Measurements from ENCODE around the gene AGL.
"Not testable (repeated sequence)": the region's sequence is repeated elsewhere in the genome, so short reads cannot be mapped to it uniquely, and the experiment has no call there.

The AGL gene

DNA sequence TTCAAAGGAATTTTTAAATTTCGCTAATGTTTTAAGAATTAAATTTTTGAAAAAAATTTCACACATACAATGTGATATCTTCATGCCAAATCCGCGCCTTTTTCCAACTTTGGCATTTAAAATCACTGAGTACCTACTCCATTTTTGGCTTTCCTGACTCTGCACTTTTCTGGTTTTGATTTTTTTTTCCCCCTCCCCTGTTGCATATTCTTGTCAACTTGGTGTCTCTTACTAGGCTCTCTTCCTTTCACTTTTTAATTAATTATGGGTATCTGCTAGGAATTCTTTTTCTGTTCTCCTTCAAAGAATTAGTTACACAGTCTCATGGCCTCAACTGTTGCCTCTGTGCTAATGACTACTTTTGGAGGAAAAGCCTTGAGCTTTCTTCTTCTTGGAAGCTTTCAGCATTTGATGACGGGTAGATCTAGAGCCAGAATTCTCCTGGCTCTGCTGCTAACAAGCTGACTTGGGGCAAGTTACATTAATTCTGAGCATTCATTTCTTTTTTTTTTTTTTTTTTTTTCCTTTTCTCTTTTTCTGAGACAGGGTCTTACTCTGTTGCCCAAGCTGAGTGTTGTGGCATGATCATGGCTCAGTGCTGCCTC is 1.8 kb downstream of the AGL start:
- no peak for DNase-seq (ENCODE audit: low read depth)

GRCh38 chr1:99852648-99853047 is 2.5 kb downstream of the AGL start:
- DNase-seq (ENCODE audit: low read depth) = no peak

- DNase-seq (ENCODE audit: low read depth) = no peak
Observed at GRCh38 chr1:99855914-99856450, 5.8 kb downstream of the AGL start.

DNA sequence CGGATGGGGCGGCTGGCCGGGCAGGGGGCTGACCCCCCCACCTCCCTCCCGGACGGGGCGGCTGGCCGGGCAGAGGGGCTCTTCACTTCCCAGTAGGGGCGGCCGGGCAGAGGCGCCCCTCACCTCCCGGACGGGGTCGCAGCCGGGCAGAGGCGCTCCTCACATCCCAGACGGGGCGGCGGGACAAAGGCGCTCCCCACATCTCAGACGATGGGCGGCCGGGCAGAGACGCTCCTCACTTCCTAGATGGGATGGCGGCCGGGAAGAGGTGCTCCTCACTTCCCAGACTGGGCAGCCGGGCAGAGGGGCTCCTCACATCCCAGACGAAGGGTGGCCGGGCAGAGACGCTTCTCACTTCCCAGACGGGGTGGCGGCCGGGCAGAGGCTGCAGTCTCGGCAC is 6.9 kb downstream of the AGL start:
- not testable (repeated sequence) for DNase-seq (ENCODE audit: low read depth)

DNA sequence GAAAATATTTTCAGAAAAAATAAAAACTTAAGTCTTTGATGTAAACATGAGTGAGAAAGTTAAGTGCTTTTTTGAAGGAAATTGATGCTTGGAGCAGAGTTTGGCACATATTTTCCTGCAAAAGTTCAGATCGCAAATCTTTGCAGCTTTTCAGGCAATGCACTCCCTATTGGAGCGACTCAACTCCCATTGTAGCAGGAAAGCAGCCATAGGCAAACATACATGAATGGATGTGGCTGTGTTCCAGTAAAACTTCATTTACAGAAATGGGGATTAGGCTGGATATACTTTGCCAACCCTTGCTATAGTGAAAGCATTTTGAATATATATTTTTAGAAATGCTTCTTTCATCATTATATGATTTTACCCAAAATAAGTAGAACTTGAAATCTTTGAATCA is 8.1 kb downstream of the AGL start:
- no peak for DNase-seq (ENCODE audit: low read depth)

DNA sequence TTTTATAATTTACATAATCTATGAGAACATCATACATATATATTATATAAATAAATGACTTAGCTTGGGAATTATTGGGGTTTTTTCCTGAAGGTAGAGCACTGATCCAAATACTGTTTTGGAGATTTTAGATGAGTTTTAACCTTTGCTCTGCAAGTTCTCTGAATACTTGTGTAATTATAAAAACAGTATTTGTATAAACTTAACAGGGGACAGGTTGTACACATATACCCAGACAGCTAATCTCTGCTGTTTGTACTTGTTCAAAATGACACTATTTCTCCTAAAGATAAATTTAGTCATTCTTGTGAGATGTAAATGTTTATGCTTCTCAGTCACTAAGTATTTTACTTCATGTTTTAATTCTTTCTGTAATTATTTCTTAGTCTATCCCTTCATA is 8.7 kb downstream of the AGL start:
- no peak for DNase-seq (ENCODE audit: low read depth)

GRCh38 chr1:99860703-99861102 is 10.5 kb downstream of the AGL start:
- DNase-seq (ENCODE audit: low read depth) = no peak

GRCh38 chr1:99867682-99868081 is 17.5 kb downstream of the AGL start:
- DNase-seq (ENCODE audit: low read depth) = no peak

GRCh38 chr1:99869304-99869703 is 19.1 kb downstream of the AGL start:
- DNase-seq (ENCODE audit: low read depth) = peak; percentile 60

DNA sequence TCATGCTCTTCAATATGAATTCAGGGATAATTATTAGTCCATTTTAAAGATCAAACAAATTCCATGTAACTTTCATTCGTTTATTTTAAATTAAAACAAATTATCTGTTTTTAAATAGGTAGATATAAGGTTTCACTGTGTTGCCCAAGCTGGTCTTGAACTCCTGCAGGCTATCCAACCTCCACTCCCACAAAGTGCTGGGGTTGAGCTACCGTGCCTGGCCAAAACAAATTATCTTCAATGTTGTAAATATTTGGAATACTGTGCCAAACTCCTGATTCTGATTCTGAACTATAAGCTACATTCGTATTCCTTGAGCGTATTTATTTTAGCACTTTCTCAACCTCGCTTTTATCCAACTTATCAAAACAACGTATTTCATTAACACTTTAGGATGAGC is 19.6 kb downstream of the AGL start:
- DNase-seq (ENCODE audit: low read depth) = no peak

DNA sequence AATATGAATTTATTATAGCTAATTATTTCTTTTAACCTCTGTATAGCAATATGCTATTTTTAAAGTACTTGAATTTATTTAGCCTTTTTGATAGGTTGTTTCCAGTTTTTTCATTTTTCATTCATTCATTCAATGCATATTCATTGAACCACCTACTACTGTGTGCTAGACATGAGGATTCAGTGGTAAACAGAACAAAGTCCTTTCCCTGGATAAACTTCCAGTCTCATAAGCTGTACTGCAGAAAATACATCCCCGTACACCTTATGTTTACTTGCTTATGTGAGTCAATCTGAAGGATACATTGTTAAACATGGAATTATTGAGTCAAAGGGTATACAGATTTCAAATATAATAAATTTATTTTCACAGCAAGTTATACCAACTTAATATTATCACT is 21.9 kb downstream of the AGL start:
- no peak for DNase-seq (ENCODE audit: low read depth)

- DNase-seq (ENCODE audit: low read depth) = no peak
Observed at GRCh38 chr1:99877568-99877967, 27.4 kb downstream of the AGL start.

DNA sequence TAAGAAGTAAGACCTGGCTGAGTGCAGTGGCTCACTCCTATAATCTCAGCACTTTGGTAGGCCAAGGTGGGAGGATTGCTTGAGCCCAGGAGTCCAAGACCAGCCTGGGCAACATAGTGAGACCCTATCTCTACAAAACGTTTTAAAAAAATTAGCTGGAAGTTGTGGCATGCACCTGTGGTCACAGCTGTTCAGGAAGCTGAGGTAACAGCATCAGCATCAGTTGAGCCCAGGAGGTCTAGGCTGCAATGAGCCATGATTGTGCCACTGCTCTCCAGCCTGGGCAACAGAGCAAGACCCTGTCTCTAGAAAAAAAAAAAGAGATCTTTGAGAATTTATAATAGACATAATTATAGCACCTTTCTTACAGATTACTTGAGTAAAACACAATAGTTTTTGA is 36.0 kb downstream of the AGL start:
- DNase-seq (ENCODE audit: low read depth) = no peak

GRCh38 chr1:99886841-99887240 is 36.7 kb downstream of the AGL start:
- DNase-seq (ENCODE audit: low read depth) = no peak

DNA sequence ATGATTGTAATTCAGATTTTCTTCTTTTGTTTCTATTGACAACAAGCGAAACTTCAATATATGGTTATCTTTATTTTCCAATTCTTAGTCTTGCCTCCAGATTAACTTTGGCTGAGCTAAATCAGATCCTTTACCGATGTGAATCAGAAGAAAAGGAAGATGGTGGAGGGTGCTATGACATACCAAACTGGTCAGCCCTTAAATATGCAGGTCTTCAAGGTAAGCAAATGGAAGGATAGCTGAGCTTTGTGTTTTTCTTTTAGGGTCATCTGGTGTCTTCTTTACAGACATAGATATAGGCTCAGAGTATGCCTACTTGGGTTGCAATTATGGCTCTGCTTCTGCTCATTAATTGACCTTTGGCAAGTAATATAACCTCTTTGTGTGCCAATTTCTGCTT is 37.7 kb downstream of the AGL start:
- no peak for DNase-seq (ENCODE audit: low read depth)

- DNase-seq (ENCODE audit: low read depth) = no peak
Observed at GRCh38 chr1:99891997-99892396, 41.8 kb downstream of the AGL start.

- DNase-seq (ENCODE audit: low read depth) = not testable (repeated sequence)
Observed at GRCh38 chr1:99903278-99903677, 53.1 kb downstream of the AGL start.

- no peak for DNase-seq (ENCODE audit: low read depth)
Observed at GRCh38 chr1:99906535-99906934, 56.4 kb downstream of the AGL start.

- no peak for DNase-seq (ENCODE audit: low read depth)
Observed at GRCh38 chr1:99917214-99917613, 67.1 kb downstream of the AGL start.

GRCh38 chr1:99919220-99919619 is 69.1 kb downstream of the AGL start:
- DNase-seq (ENCODE audit: low read depth) = peak; percentile 30

- DNase-seq (ENCODE audit: low read depth) = no peak
Observed at GRCh38 chr1:99934801-99935200, 84.6 kb downstream of the AGL start.

GRCh38 chr1:99935534-99935933 is 85.4 kb downstream of the AGL start:
- no peak for DNase-seq (ENCODE audit: low read depth)

- DNase-seq (ENCODE audit: low read depth) = no peak
Observed at GRCh38 chr1:99936071-99936470, 85.9 kb downstream of the AGL start.

DNA sequence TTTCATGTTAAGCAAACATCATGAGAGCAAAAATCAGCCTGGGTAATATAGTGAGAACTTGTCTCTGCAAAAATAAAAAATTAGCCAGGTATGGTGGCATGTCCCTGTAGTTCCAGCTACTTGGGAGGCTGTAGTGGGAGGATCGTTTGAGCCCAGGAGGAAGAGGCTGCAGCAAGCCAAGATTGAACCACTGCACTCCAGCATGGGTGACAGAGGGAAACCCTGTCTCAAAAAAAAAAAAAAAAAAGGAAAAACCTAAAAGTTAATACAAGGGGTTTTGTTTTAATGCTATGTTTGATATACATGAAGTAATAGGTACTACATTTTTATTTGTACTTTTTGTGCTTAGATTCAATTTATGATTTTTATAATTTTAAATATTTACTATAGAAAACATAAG is 92.6 kb downstream of the AGL start:
- no peak for DNase-seq (ENCODE audit: low read depth)

Measured in fibroblast of gingiva (primary cell).